Mammary epithelial cell (primary cell): ENCODE data around the gene PRPF18.

ENCODE experiments used
- EZH2 ChIP-seq: IDR thresholded peaks from 2 replicates; pipeline ENCODE4 v1.6.1; 2012; ENCODE audit warnings: low read length, inconsistent platforms, borderline replicate concordance
- TF ChIP-seq, protein P1 (sequence below), 2 donors: IDR thresholded peaks in 1 of 2; conservative IDR thresholded peaks in 1 of 2; 2 replicates each; pipeline ENCODE4 v1.5.1; 2011 to 2012; ENCODE audit warnings: inconsistent platforms in 2 of 2, low read length in 2 of 2, mild to moderate bottlenecking in 2 of 2, control low read depth in 1 of 2, low read depth in 1 of 2; ENCODE audit not compliant: insufficient read depth in 1 of 2; ENCODE audit errors: extremely low read depth in 1 of 2

DNA sequence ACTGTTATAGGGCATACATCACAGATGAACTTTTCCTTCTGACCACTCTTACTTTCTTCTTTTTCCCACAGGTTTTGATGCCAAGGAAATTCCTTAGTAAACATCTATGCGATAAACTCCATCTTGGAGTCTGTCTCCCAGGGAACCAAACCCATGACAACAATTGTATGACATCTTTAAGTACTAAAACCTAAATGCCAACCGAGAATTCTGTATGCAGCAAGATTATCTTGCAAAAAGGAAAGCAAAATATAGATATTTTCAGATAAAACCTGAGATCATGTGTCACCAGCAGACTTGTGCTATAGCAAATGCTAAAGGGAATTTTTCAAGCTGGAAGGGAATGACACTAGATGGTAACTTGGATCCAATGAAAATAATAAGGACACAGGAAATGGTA, 36.0 kb upstream of the PRPF18 start:
- TF ChIP-seq, protein P1, sequence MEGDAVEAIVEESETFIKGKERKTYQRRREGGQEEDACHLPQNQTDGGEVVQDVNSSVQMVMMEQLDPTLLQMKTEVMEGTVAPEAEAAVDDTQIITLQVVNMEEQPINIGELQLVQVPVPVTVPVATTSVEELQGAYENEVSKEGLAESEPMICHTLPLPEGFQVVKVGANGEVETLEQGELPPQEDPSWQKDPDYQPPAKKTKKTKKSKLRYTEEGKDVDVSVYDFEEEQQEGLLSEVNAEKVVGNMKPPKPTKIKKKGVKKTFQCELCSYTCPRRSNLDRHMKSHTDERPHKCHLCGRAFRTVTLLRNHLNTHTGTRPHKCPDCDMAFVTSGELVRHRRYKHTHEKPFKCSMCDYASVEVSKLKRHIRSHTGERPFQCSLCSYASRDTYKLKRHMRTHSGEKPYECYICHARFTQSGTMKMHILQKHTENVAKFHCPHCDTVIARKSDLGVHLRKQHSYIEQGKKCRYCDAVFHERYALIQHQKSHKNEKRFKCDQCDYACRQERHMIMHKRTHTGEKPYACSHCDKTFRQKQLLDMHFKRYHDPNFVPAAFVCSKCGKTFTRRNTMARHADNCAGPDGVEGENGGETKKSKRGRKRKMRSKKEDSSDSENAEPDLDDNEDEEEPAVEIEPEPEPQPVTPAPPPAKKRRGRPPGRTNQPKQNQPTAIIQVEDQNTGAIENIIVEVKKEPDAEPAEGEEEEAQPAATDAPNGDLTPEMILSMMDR (conservative IDR thresholded peaks at IDR 0.05 in 1 of 2, IDR thresholded peaks at IDR 0.05 in 1 of 2; ENCODE audit: extremely low read depth in 1 of 2, insufficient read depth in 1 of 2, low read depth in 1 of 2, low read length in 2 of 2): no peak
- TF ChIP-seq EZH2: no peak
